Thoracic aorta (tissue), 2 donors: Measurements from ENCODE around the gene CDADC1. TPM values are rescaled to one million over a fixed set of nuclear protein-coding genes. Genes with fewer than 3 reads are reported as not detected.
A peak's percentile ranks its signal among the peaks of the same experiment; 100 is the strongest.

Experiments used
- ATAC-seq: fragments of 150-250 bp; one replicate; pipeline ENCODE4 v1.8.0; 2017; ENCODE audit warnings: low read depth; ENCODE audit not compliant: insufficient number of reproducible peaks, low FRiP score
- DNase-seq: peaks from one replicate; pipeline ENCODE4 v3.0.0-alpha.2; 2020; ENCODE audit warnings: low spot score
- H3K27ac ChIP-seq, 2 donors: fragments of 200-600 bp; sonication (generic); 1 replicate in 1 of 2; 2 replicates in 1 of 2; pipeline ENCODE4 v1.5.1; 2016; ENCODE audit warnings: mild to moderate bottlenecking in 2 of 2, moderate library complexity in 2 of 2
- H3K27me3 ChIP-seq: fragments of 200-600 bp; sonication (generic); replicated peaks from 2 replicates; pipeline ENCODE4 v1.6.0; 2016; ENCODE audit warnings: mild to moderate bottlenecking; ENCODE audit not compliant: insufficient read depth
- H3K36me3 ChIP-seq: fragments of 200-600 bp; sonication (generic); one replicate; pipeline ENCODE4 v1.5.1; 2016
- H3K4me1 ChIP-seq, 2 donors: fragments of 200-600 bp; sonication (generic); 1 replicate in 1 of 2; 2 replicates in 1 of 2; pipeline versions ENCODE4 v1.5.1 to v1.6.0; 2016; ENCODE audit warnings: low read depth in 2 of 2, mild to moderate bottlenecking in 1 of 2; ENCODE audit not compliant: control insufficient read depth in 1 of 2
- H3K4me3 ChIP-seq: fragments of 200-600 bp; sonication (generic); 2 replicates; pipeline ENCODE4 v1.5.1; 2016; ENCODE audit warnings: mild to moderate bottlenecking
- H3K9me3 ChIP-seq: fragments of 200-600 bp; sonication (generic); 2 replicates; pipeline ENCODE4 v1.5.1; 2016
- CTCF ChIP-seq: fragments of 200-600 bp; sonication (generic); IDR thresholded peaks from one replicate; pipeline ENCODE4 v1.5.1; 2019; ENCODE audit warnings: antibody characterized with exemption
- total RNA-seq, 2 donors: library from RNA; depleted of rRNA; stranded (reverse); fragments of >200 nt; gene quantifications; one replicate each; pipeline versions ENCODE4 v1.1.0 to v1.2.3, GENCODE V29; 2016

Gene CDADC1
- total RNA-seq, 2 donors from 2014 or later: 12.8 to 18.5 TPM

GRCh38 chr13:49298416-49298815 lies 50.7 kb downstream of the CDADC1 start:
- H3K9me3 ChIP-seq: no peaks in the 10 kb centered on the region
- H3K36me3 ChIP-seq: no peaks in the 10 kb centered on the region
- DNase-seq: no peak
- H3K4me3 ChIP-seq: no peak overlapping the region
- no peak for ATAC-seq
- TF ChIP-seq CTCF: no peak
- H3K27ac ChIP-seq: no peak overlapping the region
- no peaks in the 10 kb centered on the region for H3K27me3 ChIP-seq
- peaks cover under 1 to 4% of the 10 kb centered on the region in 2 donors for H3K4me1 ChIP-seq

- Histone ChIP-seq H3K4me1 (peaks cover 0 to 4% of the 10 kb centered on the region in 2 donors), H3K36me3 (no peaks in the 10 kb centered on the region), H3K27ac (no peak overlapping the region), H3K4me3 (no peak overlapping the region), H3K9me3 (no peaks in the 10 kb centered on the region), H3K27me3 (no peaks in the 10 kb centered on the region)
- no peak for DNase-seq
- ATAC-seq: no peak
- no peak for TF ChIP-seq CTCF
These were observed 51.3 kb downstream of the CDADC1 start for GRCh38 chr13:49298903-49299605.

GRCh38 chr13:49300276-49300675 lies 52.6 kb downstream of the CDADC1 start:
- H3K27ac ChIP-seq: no peak overlapping the region
- ATAC-seq (no peak), DNase-seq (no peak)
- no peaks in the 10 kb centered on the region for H3K27me3 ChIP-seq
- no peaks in the 10 kb centered on the region for H3K36me3 ChIP-seq
- no peak overlapping the region for H3K4me3 ChIP-seq
- H3K4me1 ChIP-seq: peaks cover 0 to 4% of the 10 kb centered on the region in 2 donors
- TF ChIP-seq CTCF: no peak
- no peaks in the 10 kb centered on the region for H3K9me3 ChIP-seq

- Histone ChIP-seq H3K27ac (no peak overlapping the region), H3K36me3 (no peaks in the 10 kb centered on the region), H3K4me1 (peaks cover 0 to 4% of the 10 kb centered on the region in 2 donors), H3K27me3 (no peaks in the 10 kb centered on the region), H3K9me3 (no peaks in the 10 kb centered on the region), H3K4me3 (peak overlapping the region; percentile 66)
- no peak for DNase-seq
- TF ChIP-seq CTCF: peak; percentile 86
- ATAC-seq: peak; percentile 74
These were observed 53.2 kb downstream of the CDADC1 start for GRCh38 chr13:49300739-49301589.

- no peak for ATAC-seq
- Histone ChIP-seq H3K4me3 (no peak overlapping the region), H3K4me1 (peaks cover 2 to 5% of the 10 kb centered on the region in 2 donors), H3K27ac (no peak overlapping the region), H3K9me3 (no peaks in the 10 kb centered on the region), H3K36me3 (no peaks in the 10 kb centered on the region), H3K27me3 (no peaks in the 10 kb centered on the region)
- no peak for TF ChIP-seq CTCF
- DNase-seq: no peak
These were observed 54.5 kb downstream of the CDADC1 start for GRCh38 chr13:49302222-49302621.
